Prostate gland (tissue), 2 donors: Measurements from ENCODE around the gene CDIPT. TPM values are rescaled to one million over a fixed set of nuclear protein-coding genes. Genes with fewer than 3 reads are reported as not detected.

Experiments
- DNase-seq: peaks from one replicate; pipeline ENCODE4 v3.0.0-alpha.2; 2019; ENCODE audit warnings: low spot score
- H3K27ac ChIP-seq, 2 donors: fragments of 200-600 bp; sonication (generic); 2 replicates each; pipeline ENCODE4 v1.5.1; 2017 to 2019
- H3K27me3 ChIP-seq: fragments of 200-600 bp; sonication (generic); replicated peaks from 2 replicates; pipeline ENCODE4 v1.5.1; 2019; ENCODE audit not compliant: insufficient read depth
- H3K36me3 ChIP-seq, 2 donors: fragments of 200-600 bp; sonication (generic); 1 replicate in 1 of 2; 2 replicates in 1 of 2; pipeline versions ENCODE4 v1.5.1 to v1.8.1; 2017 to 2019
- H3K4me1 ChIP-seq: fragments of 200-600 bp; sonication (generic); replicated peaks from 2 replicates; pipeline ENCODE4 v1.5.1; 2019
- H3K4me3 ChIP-seq, 2 donors: fragments of 200-600 bp; sonication (generic); 2 replicates each; pipeline ENCODE4 v1.5.1; 2017 to 2019
- H3K9me3 ChIP-seq: fragments of 200-600 bp; sonication (generic); 2 replicates; pipeline ENCODE4 v1.5.1; 2017
- POLR2A ChIP-seq: fragments of 450-650 bp; IDR thresholded peaks from one replicate; pipeline ENCODE4 v1.6.1; 2016; ENCODE audit warnings: antibody characterized with exemption, mild to moderate bottlenecking
- POLR2AphosphoS5 ChIP-seq: sonication (generic); formaldehyde crosslinking; IDR thresholded peaks from one replicate; pipeline ENCODE4 v1.6.1; 2017; ENCODE audit warnings: antibody characterized with exemption
- WGBS: methylation state at CpG from one replicate; pipeline ENCODE4 v1.1.5; 2018; 5-methylcytosine and 5-hydroxymethylcytosine counted together
- intact Hi-C: fragments of 100-400 bp; cut with DNase I; formaldehyde crosslinking; loops from one replicate; pipeline ENCODE4 v1.14.2; 2022
- total RNA-seq, 2 donors: library from RNA; depleted of rRNA; stranded (reverse); fragments of >200 nt; gene quantifications; one replicate each; pipeline ENCODE4 v1.1.0, GENCODE V29; 2016
- TF ChIP-seq, protein P1 (sequence below), 4 experiments: fragments of 200-600 bp in 2 of 4; fragments of 450-650 bp in 2 of 4; sonication (generic) in 2 of 4; IDR thresholded peaks; 1 replicate in 3 of 4; 2 replicates in 1 of 4; pipeline ENCODE4 v1.5.1; 2016 to 2019; ENCODE audit warnings: antibody characterized with exemption in 4 of 4, mild to moderate bottlenecking in 2 of 4, moderate library complexity in 2 of 4

Gene CDIPT
- total RNA-seq, 2 donors from 2014 or later: 121 to 132 TPM

DNA sequence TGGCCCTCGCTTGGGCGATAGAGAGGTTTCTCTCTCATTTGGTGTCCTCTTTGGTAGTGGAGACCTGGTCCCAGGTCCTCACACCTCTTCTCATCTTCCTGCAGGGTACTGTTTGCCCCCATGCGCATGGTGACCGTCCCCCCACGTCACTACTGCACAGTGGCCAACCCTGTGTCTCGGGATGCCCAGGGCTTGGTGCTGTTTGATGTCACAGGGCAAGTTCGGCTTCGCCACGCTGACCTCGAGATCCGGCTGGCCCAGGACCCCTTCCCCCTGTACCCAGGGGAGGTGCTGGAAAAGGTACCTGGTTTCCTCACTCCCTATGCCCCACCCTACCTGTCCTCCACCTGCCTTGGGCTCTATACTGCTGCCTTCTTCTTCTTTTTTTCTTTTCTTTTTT is 32.3 kb downstream of the CDIPT start:
- intact Hi-C loops: no loop called here
- WGBS: 98% methylated on average over 11 of the region's 11 CpGs
- H3K27ac ChIP-seq: no peak overlapping the region
- peaks cover 6 to 13% of the 10 kb centered on the region in 2 donors for H3K36me3 ChIP-seq
- DNase-seq: no peak
- no peaks in the 10 kb centered on the region for H3K27me3 ChIP-seq
- H3K4me3 ChIP-seq: no peak overlapping the region
- TF ChIP-seq POLR2A (no peak), POLR2AphosphoS5 (no peak)
- TF ChIP-seq, protein P1, sequence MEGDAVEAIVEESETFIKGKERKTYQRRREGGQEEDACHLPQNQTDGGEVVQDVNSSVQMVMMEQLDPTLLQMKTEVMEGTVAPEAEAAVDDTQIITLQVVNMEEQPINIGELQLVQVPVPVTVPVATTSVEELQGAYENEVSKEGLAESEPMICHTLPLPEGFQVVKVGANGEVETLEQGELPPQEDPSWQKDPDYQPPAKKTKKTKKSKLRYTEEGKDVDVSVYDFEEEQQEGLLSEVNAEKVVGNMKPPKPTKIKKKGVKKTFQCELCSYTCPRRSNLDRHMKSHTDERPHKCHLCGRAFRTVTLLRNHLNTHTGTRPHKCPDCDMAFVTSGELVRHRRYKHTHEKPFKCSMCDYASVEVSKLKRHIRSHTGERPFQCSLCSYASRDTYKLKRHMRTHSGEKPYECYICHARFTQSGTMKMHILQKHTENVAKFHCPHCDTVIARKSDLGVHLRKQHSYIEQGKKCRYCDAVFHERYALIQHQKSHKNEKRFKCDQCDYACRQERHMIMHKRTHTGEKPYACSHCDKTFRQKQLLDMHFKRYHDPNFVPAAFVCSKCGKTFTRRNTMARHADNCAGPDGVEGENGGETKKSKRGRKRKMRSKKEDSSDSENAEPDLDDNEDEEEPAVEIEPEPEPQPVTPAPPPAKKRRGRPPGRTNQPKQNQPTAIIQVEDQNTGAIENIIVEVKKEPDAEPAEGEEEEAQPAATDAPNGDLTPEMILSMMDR (IDR thresholded peaks at IDR 0.05): no peak
- no peaks in the 10 kb centered on the region for H3K9me3 ChIP-seq
- no peaks in the 10 kb centered on the region for H3K4me1 ChIP-seq

DNA sequence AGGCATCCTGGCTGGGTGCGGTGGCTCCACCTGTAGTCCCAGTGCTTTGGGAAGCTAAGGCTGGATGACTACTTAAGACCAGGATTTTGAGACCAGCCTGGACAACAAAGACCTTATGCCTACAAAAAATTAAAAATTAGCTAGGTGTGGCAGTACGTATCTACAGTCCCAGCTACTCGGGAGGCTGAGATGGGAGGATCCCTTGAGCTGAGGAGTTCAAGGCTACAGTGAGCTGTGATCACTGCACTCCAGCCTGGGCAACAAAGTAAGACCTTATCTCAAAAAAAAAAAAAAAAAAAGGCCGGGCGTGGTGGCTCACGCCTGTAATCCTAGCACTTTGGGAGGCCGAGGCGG is 36.7 kb downstream of the CDIPT start:
- Histone ChIP-seq H3K27me3 (no peaks in the 10 kb centered on the region), H3K4me3 (no peak overlapping the region), H3K27ac (no peak overlapping the region), H3K4me1 (peaks cover 12% of the 10 kb centered on the region), H3K36me3 (no peaks in the 10 kb centered on the region), H3K9me3 (no peaks in the 10 kb centered on the region)
- DNase-seq: no peak
- TF ChIP-seq POLR2AphosphoS5 (no peak), POLR2A (no peak)
- TF ChIP-seq, protein P1 (IDR thresholded peaks at IDR 0.05): no peak
- intact Hi-C loops: loop anchor here (10.0 kb wide), 1 partner anchor 138 kb away; the partner anchor contains the start of gene TMEM219
- WGBS: 96% methylated on average over 8 of the region's 8 CpGs

DNA sequence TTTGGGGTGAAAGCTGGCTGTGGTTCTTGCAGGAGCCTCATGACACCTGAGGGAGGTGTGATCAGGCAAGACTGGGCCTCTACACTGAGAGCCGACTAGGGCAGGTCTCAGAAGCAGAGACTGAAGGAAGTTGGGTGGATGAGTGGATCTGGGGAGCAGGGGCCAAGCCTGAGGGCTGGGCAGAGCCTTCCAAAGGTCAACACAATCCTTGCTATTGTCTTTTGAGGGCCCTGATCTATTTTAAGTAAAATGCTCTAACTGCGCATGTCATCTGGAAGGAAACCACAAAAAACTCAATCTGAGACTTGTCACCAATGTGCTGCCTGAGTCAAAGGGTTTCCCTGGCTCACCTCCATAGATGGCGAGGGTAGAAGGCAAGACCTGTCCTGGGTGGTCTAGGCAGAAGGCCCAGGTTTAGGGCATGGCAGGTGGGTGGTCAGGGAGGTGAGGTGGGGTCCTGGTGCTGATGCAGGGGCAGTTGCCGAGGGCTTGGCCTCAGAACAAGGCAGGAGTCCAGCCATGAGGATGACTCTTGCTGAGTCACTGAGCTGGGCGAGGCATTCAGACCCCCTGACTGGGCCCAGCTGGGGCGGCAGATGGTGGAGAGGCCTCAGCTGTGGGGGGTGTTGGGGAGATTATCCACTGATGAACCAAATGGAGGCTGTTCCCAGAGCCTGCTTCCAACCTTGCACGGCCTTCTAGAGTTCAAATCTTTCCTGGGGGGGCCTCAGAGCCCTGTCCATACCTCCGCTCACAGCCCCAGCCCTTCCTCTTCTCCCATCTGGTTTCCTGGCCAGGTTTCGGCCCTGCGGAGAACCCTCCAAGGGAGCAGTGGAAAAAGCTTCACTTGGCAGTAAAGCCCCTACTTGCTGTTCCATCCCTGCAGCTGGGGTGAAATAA is 37.6 kb downstream of the CDIPT start:
- no peak for DNase-seq
- peak overlapping the region; percentile 45 to 54 for H3K27ac ChIP-seq
- TF ChIP-seq POLR2AphosphoS5 (no peak), POLR2A (no peak)
- TF ChIP-seq, protein P1 (IDR thresholded peaks at IDR 0.05): no peak
- no peaks in the 10 kb centered on the region for H3K9me3 ChIP-seq
- H3K4me3 ChIP-seq: no peak overlapping the region
- no peaks in the 10 kb centered on the region for H3K36me3 ChIP-seq
- intact Hi-C loops: loop anchor here (10.0 kb wide), 1 partner anchor 139 kb away; the partner anchor contains the start of gene TMEM219
- 52% methylated on average over 10 of the region's 10 CpGs for WGBS
- H3K4me1 ChIP-seq: peaks cover 12% of the 10 kb centered on the region
- H3K27me3 ChIP-seq: no peaks in the 10 kb centered on the region

DNA sequence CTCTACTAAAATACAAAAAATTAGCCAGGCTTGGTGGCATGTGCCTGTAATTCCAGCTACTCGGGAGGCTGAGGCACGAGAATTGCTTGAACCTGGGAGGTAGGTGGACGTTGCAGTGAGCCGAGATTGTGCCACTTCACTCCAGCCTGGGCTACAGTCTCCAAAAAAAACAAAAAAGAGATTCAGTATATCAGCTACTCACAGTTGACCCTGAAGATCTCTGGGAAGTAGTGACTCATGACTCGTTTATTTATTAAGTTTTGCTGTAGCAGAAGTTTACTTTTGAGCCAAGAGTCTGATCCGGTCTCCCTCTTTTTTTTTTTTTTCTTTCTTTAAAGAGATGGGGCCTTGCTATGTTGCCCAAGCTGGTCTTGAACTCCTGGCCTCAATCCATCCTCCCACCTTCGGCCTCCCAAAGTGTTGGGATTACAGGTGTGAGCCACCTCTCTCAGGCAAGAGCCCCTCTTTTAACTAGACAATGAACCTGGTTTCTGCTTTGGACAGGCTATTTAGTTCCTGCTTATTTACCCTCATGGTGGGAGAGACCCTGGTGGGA is 38.4 kb downstream of the CDIPT start:
- no peak for DNase-seq
- Histone ChIP-seq H3K4me3 (no peak overlapping the region), H3K27me3 (no peaks in the 10 kb centered on the region), H3K4me1 (peaks cover 12% of the 10 kb centered on the region), H3K27ac (peak overlapping the region; percentile 54), H3K36me3 (no peaks in the 10 kb centered on the region), H3K9me3 (no peaks in the 10 kb centered on the region)
- TF ChIP-seq, protein P1 (IDR thresholded peaks at IDR 0.05): no peak
- no peak for TF ChIP-seq POLR2AphosphoS5
- TF ChIP-seq POLR2A: no peak
- WGBS: 48% methylated on average over 7 of the region's 7 CpGs
- intact Hi-C loops: loop anchor here (10.0 kb wide), 1 partner anchor 140 kb away; the partner anchor contains the start of gene TMEM219
